ENCODE measurements around the gene TMEM43.

Gene TMEM43

GRCh38 chr3:14138878-14139655 is 14.2 kb downstream of the TMEM43 start:
- DNase-seq = no peak

GRCh38 chr3:14139771-14140170 is 14.9 kb downstream of the TMEM43 start:
- no peak for DNase-seq

- DNase-seq = no peak
Observed at GRCh38 chr3:14140668-14141067, 15.8 kb downstream of the TMEM43 start.

GRCh38 chr3:14141144-14141543 is 16.3 kb downstream of the TMEM43 start:
- DNase-seq = no peak

- no peak for DNase-seq
Observed at GRCh38 chr3:14141602-14142341, 16.9 kb downstream of the TMEM43 start.

GRCh38 chr3:14142567-14143270 is 17.9 kb downstream of the TMEM43 start:
- peak; percentile 45 for DNase-seq

- no peak for DNase-seq
Observed at GRCh38 chr3:14143271-14144225, 18.7 kb downstream of the TMEM43 start.

GRCh38 chr3:14144423-14145075 is 19.7 kb downstream of the TMEM43 start:
- DNase-seq = peak; percentile 40 to 48

- no peak for DNase-seq
Observed at GRCh38 chr3:14145236-14145635, 20.4 kb downstream of the TMEM43 start.

- DNase-seq = no peak
Observed at GRCh38 chr3:14145670-14146380, 21.0 kb downstream of the TMEM43 start.

- DNase-seq = no peak
Observed at GRCh38 chr3:14146381-14147065, 21.7 kb downstream of the TMEM43 start.

GRCh38 chr3:14147066-14147435 is 22.2 kb downstream of the TMEM43 start:
- DNase-seq = no peak

- DNase-seq = no peak
Observed at GRCh38 chr3:14147617-14148016, 22.8 kb downstream of the TMEM43 start.

- DNase-seq = no peak
Observed at GRCh38 chr3:14148041-14148985, 23.5 kb downstream of the TMEM43 start.

- DNase-seq = no peak
Observed at GRCh38 chr3:14150078-14150477, 25.2 kb downstream of the TMEM43 start.

GRCh38 chr3:14150491-14151230 is 25.8 kb downstream of the TMEM43 start:
- no peak for DNase-seq

GRCh38 chr3:14151471-14152083 is 26.7 kb downstream of the TMEM43 start:
- DNase-seq = no peak

- no peak for DNase-seq
Observed at GRCh38 chr3:14152233-14152962, 27.5 kb downstream of the TMEM43 start.

Data from activated T-cell treated with anti-CD3 and anti-CD28 coated beads, Interleukin-2, amount 50 U/mL, for 48 hours (primary cell).